Measurements from ENCODE around the gene PTGIR.

The PTGIR gene

DNA sequence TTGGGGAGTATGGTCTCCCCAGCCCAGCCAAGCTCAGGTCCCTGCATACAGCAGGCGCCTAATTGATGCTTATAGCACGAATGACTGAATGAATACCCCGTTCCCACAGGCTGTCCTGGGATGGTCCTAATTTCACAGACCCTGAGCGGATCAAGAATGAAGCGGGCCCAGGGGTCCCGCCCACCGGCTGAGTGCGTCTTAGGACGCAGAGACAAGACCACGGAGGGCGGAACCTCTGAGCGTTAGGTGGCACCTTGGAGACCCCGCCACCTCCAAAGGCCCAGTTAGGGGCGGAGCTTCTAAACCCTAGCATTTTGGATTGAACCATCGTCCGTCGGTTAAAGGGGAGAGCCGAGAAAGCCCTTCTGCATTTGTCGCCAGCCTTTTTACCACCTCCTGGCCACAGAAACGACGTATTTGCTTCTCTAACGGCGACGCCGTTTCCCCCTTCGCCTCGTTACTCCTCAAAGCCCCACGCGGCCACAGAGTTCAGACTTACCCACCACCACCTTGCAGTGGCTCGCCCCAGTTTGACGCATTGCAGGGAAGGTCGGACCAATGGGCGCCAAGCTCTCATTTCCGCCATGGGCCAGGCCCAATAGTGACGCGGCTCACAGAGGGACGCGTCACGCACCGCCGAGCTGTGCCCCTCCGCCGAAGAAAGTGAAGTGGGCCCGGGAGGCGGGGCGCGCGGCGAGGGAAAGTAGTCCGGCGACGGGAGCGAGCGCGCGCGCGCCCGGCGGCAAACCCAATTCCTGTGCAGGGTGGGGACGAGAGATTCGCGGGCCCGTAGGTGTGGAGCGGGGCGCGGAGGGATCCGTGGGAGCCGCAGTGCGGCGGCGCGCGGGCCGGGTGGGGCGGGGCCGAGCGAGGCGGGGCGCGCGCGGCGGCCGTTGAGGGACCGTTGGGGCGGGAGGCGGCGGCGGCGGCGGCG is 24.2 kb downstream of the PTGIR start:
- DNase-seq, result peak; percentile 98 to 99 (median 98)

DNA sequence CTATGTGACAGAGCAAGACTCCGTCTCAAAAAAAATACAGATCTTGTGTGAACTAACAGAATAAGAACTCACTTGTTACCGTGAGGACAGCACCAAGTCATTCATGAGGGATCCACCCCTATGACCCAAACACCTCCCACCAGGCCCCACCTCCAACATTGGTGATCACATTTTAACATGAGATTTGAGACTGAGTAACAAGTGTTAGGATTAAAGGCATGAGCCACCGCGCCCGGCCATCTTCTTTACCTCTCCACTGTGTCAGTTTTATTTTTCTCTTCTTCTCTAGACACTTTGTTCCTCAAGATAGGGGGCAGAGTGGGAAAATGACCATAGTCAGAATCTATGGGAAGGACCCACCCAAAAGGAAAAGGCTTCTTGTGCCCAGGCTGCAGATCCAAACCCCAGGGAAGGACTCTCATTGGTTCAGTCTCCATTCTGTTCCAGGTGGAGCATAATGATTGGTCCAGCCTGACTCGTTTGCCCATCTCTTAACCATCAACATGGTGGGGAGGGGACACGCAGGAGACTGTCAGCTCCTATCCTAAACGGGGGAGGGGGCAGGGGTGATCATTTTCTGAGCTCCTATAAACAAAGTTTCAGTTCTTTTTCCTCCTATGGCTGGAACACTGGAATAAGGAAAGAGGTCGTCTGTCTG is 25.0 kb downstream of the PTGIR start:
- DNase-seq, result peak in 1 of 4 experiments; percentile 19

DNA sequence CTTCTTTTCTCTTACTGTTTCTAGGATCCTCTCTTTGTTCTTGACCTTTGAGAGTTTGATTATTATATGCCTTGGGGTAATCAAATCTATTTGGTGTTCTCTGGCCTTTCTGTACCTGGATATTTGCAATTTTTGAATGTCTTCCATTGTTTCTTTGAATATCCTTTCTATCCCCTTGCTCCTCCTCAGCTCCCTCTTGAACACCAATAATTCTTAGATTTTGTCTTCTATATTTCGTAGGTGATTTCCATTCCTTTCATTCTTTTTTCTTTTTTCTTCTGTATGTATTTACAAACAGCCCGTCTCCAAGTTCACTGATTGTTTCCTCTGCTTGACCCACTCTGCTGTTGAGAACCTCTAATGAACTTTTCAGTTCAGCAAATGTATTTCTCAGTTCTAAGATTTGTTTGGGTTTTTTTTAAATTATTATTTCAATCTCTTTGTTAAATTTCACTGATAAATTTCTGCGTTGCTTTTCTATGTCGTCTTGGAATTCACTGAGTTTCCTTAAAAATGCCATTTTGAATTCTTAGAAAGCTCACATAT is 26.4 kb downstream of the PTGIR start:
- no peak for DNase-seq

DNA sequence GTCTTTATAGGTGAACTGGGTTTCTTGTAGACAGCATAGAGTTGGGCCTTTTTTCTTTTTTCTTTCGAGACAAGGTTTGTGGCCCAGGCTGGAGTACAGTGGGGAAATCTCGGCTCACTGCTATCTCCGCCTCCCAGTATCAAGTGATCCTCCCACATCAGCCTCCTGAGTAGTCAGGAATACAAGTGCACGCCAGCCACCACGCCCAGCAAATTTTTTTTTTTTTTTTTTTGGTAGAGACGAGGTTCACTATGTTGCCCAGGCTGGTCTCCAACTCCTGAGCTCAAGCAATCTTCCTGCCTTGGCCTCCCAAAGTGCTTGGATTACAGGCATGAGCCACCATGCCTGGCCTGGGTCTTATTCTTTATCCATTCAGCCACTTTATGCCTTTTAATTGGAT is 28.9 kb downstream of the PTGIR start:
- DNase-seq, result no peak

DNA sequence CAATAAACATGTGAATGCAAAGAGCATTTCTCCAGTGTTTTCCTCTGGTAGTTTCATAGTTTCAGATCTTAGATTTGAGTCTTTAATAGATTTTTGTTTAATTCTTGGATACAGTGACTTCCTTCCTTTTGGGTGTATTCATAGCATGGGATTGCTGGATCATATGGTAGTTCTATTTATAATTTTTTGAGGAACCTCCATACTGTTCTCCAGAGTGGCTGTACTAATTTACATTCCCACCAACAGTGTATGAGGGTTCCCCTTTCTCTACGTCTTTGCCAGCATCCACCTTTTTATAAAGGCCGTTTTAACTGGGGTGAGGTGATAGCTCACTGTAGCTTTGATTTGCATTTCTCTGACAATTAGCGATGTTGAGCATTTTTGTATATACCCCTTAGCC is 33.0 kb downstream of the PTGIR start:
- DNase-seq, result peak; percentile 41 to 77 (median 60)

DNA sequence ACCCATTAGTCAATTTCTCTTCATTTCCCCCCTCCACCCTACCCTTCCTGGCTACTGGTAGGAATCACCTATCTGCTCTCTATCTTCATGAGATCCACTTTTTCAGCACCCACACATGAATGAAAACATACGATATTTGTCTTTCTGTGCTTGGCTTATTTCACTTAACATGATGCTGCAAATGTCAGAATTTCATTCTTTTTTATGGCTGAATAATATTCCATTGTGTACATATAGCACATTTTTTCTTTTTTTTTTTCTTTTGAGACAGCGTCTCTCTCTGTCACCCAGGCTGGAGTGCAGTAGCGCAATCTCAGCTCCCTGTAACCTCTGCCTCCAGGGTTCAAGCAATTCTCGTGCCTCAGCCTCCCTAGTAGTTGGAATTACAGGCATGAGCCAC is 33.6 kb downstream of the PTGIR start:
- no peak for DNase-seq

DNA sequence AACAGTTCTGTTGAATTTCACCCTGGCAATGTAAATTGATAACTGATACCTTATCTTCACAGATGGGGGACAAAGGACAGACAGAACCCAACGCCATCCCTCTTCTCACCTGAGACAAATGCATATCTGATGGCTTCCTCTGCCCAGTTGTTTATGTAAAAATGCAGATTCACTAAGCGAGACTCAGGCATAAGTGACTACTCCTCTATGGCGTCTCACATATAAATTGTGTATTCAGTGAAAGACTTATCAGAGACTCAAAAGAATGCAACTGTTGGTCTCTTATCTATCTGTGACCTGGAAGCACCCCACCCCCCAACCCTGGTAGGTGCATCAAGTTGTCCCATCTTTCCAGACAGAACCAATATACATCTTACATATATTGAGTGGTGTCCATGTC is 37.0 kb downstream of the PTGIR start:
- no peak for DNase-seq

DNA sequence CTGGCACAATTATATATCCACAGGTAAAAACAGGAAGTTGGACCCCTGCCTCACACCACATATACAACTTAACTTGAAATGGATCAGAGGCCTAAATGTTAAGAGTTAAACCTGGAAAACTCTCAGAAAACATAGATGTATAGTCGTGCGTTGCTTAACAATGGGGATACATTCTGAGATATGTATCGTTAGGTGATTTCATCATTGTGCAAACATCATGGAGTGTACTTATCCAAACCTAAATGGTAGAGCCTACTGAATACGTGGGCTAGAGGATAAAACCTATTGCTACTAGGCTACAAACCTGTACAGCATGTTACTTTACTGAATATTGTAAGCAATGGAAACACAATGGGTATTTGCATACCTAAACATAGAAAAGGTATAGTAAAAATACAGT is 38.6 kb downstream of the PTGIR start:
- DNase-seq, result no peak

DNA sequence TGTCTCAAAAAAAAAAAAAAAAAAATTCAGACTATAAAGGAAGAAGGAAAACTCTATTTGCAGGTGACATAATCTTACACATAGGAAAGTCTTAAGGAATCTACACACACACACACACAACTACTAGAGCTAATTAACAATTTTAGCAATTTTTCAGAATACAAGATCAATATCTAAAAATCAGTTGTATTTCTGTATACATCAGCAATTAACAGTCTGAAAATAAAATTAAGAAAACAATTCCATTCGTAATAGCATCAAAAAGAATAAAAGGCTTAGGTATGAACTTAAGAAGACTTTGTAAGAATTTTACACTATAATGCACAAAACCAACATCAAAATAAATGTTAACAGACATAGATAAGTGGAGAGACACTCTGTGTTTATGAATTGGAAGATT is 39.4 kb downstream of the PTGIR start:
- DNase-seq, result no peak

DNA sequence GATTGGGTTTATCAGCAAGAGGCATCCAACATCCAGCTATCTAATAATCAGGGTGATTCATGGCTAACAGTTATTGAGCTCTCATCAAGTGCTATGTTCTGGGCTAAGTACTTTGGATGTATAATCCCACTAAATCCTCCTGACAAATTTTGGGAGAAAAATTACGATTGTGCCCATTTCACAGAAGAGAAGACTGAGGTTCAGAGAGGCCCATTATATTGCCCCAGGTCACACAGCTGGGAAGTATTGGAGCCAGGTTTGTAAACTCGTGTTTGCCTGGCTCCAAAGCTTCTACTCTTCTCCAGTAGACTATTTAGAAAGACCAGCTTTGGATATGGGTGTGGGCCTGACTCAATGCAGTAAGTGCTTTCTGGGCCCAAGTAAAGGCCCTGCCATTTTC is 44.6 kb downstream of the PTGIR start:
- DNase-seq, result no peak

DNA sequence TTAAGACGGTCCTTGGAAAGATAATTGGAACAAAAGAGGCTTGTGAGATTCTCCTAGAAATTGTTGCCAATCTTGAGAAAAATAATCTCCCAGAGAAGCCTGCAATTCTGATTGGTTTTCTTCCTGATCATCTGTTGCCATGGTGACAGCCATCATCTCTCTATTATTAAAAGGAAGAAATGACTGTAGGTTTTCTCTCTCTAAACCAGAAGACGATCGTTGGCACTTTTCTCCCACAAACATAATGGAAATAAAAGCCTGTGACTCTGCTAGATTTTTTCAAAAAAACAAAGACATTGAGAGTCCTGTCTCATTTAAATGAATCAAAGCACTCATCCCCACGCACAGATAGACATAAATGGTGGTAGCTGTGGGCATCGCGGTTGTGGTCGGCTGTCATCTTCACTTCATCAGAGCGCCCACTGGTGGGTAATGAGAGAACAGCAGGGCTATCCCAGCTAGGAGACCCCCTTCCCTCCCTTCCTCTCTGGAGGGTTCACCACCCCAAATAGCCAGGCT is 45.5 kb downstream of the PTGIR start:
- DNase-seq, result no peak

DNA sequence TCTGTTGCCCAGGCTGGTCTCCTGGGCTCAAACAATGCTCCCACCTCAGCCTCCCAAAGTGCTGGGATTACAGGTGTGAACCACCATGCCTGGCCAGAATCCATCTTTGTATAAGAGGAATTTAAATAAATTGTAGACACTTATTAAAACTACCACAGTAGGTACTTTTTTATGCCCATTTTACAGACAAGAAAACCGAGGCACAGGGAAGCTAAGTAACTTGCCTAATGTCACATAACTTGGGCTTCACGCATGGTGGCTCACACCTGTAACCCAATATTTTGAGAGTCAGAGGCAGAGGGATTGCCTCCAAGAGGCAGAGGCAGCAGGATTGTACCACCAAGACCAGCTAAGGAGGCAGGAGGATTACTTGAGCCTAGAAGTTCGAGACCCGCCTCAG is 46.4 kb downstream of the PTGIR start:
- DNase-seq, result no peak

DNA sequence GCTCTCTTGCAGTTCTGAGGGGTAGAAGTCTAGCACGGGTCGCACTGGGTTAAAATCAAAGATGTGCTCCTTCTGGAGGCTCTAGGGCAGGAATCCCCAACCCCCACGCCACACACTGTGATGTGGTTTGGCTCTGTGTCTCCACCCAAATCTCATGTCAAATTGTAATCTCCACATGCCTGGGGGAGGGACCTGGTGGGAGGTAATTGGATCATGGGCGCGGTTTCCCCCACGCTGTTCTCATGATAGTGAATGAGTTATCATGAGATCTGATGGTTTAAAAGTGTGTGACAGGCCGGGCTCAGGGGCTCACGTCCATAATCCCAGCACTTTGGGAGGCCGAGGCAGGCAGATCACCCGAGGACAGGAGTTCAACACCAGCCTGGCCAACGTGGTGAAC is 50.4 kb downstream of the PTGIR start:
- peak; percentile 54 to 76 (median 66) for DNase-seq

DNA sequence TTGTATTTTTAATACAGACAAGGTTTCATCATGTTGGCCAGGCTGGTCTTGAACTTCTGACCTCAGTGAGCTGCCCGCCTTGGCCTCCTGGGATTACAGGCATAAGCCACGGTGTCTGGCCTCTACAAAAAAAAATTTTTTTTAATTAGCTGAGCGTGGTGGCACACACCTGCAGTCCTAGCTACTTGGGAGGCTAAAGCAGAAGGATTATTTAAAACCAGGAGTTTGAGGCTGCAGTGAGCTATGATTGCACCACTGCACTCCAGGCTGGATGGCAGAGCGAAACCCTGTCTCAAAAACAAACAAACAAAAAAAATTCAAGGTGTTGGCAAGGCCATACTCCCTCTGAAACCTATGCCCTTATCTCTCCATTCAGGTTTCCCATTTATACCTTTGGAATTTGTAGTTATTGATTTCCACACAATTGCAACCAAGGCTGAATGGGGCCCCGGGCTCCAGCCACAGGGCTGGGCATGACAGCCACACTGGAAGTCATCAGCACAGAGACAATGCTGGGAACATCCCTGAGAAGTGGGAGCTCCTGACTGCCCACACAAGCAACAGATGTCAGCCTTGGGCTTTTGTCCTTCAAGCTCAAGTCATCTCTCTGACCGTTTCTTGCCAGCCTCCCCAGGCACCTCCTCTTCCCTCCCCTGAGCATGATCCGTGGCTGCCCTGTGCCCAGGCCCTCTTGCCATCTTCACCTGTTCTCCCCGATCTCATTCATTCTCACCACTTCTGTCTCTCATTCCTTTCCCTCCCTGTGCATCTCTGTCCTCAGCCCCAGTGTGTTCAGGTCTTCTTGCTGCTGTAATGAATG is 51.0 kb downstream of the PTGIR start:
- DNase-seq, result peak in 3 of 4 experiments; percentile 40 to 47 (median 47)

DNA sequence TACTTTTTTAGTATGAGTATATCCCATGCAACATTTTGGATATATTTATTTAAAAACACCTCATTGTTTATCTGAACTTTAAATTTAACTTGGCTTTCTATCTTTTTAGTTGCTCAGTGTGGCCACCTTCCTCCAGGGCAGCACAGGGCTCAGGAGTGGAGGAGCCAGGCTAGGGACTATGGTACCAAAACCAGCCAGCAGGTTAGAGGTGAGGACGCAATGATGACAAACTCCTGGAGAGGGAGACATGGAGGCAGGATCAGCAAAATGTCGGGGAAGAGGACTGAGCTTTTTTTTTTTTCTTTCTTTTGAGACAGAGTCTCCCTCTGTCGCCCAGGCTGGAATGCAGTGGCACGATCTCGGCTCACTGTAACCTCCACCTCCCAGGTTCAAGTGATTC is 53.4 kb downstream of the PTGIR start:
- peak; percentile 46 to 60 (median 48) for DNase-seq
